Kidney (tissue), 11 donors: Measurements from ENCODE around the gene DBNL. TPM values are rescaled to one million over a fixed set of nuclear protein-coding genes. Genes with fewer than 3 reads are reported as not detected.
"Not testable (repeated sequence)": the region's sequence is repeated elsewhere in the genome, so short reads cannot be mapped to it uniquely, and the experiment has no call there.

Experiments
- DNase-seq, 5 donors: peaks; one replicate each; pipeline ENCODE4 v3.0.0-alpha.2; 2013 to 2020
- FAIRE-seq: peaks from 2 replicates; lab custom pipeline; 2012; peaks lifted over from hg19 to GRCh38; lab: Jason Lieb, UNC
- H3K27ac ChIP-seq, 2 donors: one replicate each; pipeline ENCODE4 v1.7.0; 2013; ENCODE audit warnings: low read depth in 2 of 2, low read length in 2 of 2, inconsistent platforms in 1 of 2
- H3K27me3 ChIP-seq: one replicate; pipeline ENCODE4 v1.7.1; 2013; ENCODE audit warnings: low read length, inconsistent platforms; ENCODE audit not compliant: control insufficient read depth, insufficient read depth
- H3K36me3 ChIP-seq, 3 donors: one replicate each; pipeline versions ENCODE4 v1.7.0 to v1.7.1; 2013; ENCODE audit warnings: low read length in 3 of 3, control low read depth in 1 of 3, inconsistent platforms in 1 of 3; ENCODE audit not compliant: insufficient read depth in 3 of 3, control insufficient read depth in 2 of 3
- H3K4me1 ChIP-seq, 3 donors: one replicate each; pipeline versions ENCODE4 v1.7.0 to v1.7.1; 2013; ENCODE audit warnings: low read length in 3 of 3, inconsistent platforms in 1 of 3, low read depth in 1 of 3; ENCODE audit not compliant: control insufficient read depth in 2 of 3, insufficient read depth in 2 of 3
- H3K4me3 ChIP-seq, 3 donors: one replicate each; pipeline versions ENCODE4 v1.7.0 to v1.8.1; 2013; ENCODE audit warnings: low read length in 3 of 3, control low read depth in 1 of 3, inconsistent platforms in 1 of 3
- H3K9ac ChIP-seq, 3 donors: one replicate each; pipeline versions ENCODE4 v1.7.0 to v1.7.1; 2013; ENCODE audit warnings: low read length in 3 of 3, control low read depth in 1 of 3, inconsistent platforms in 1 of 3
- H3K9me3 ChIP-seq, 3 donors: one replicate each; pipeline versions ENCODE4 v1.7.0 to v1.7.1; 2013; ENCODE audit warnings: low read length in 3 of 3, control low read depth in 1 of 3, inconsistent platforms in 1 of 3; ENCODE audit not compliant: control insufficient read depth in 2 of 3, insufficient read depth in 1 of 3
- intact Hi-C: fragments of 100-400 bp; cut with DNase I; formaldehyde crosslinking; loops from one replicate; pipeline ENCODE4 v1.11.1; 2022
- polyA plus RNA-seq: library from polyadenylated mRNA; stranded (reverse); fragments of 350-450 nt; fragmentation: Illumina TruSeq; extraction: RNeasy Lipid Tissue Mini Kit (QIAGEN cat#74804); gene quantifications from one replicate; pipeline ENCODE4 v1.2.3, GENCODE V29; 2014; ENCODE audit warnings: low read depth, low replicate concordance; ENCODE audit not compliant: insufficient read depth
- total RNA-seq: library from RNA; stranded (reverse); fragmentation: NEBNext Ultra II Directional; extraction: Animal tissue kit (Norgen Biotek cat#: 25700); gene quantifications from one replicate; pipeline ENCODE4 v1.2.1, GENCODE V29; 2021
- donor health status: control.
- donor health status: control.
- donor health status: DM: yes; HTN: yes; CAD: no.
- donor health status: Normal renal cell carcinoma (clear cell type).

Gene DBNL
- total and polyA plus RNA-seq, 2 donors from 2014 or later: 85.9 to 103 TPM

- FAIRE-seq, H3K9me3 ChIP-seq, DNase-seq, H3K36me3 ChIP-seq, H3K27me3 ChIP-seq, H3K4me1 ChIP-seq, H3K9ac ChIP-seq, H3K27ac ChIP-seq, intact Hi-C loops, H3K4me3 ChIP-seq: not testable (repeated sequence)
Measured at GRCh38 chr7:44032031-44032430, 12.5 kb upstream of the DBNL start.

DNA sequence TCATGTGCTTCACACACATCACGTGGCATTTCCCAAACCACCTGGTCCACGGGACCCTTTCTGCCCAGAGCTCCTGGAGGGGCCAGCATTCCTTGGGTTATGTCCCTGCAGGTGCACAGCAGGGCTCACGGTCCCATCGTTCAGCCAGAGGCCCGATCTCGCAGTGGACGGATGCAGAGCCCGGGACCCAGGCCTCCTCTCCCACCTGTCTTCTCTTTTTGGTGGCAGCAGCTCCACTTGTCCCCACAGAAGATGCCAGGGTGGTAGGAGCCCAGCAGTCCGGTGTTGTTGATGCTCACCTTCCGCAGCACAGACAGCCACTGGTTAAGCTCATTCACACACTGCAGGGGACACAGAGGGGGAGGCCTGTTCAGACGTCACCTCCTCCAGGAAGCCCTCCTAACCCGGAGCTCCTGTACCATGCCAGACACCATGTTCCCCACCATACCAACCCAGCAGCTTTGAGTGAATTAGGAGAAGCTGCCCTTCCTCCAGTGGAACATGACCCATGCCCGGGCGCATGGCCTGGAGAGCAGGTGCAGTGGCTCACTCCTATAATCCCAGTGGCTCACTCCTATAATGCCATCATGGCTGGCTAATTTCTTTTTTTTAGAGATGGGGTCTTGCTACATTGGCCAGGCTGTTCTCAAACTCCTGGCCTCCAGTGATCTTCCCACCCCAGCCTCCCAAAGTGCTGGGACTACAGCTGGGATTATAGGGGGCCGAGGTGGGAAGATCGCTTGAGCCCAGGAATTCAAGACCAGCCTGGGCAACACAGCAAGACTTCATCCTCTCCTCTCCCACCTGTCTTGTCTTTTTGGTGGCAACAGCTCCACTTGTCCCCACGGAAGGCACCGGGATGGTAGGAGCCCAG lies 10.3 kb upstream of the DBNL start:
- intact Hi-C loops, H3K9me3 ChIP-seq, H3K27ac ChIP-seq, FAIRE-seq, H3K27me3 ChIP-seq, DNase-seq, H3K9ac ChIP-seq, H3K4me1 ChIP-seq, H3K36me3 ChIP-seq, H3K4me3 ChIP-seq: not testable (repeated sequence)

DNA sequence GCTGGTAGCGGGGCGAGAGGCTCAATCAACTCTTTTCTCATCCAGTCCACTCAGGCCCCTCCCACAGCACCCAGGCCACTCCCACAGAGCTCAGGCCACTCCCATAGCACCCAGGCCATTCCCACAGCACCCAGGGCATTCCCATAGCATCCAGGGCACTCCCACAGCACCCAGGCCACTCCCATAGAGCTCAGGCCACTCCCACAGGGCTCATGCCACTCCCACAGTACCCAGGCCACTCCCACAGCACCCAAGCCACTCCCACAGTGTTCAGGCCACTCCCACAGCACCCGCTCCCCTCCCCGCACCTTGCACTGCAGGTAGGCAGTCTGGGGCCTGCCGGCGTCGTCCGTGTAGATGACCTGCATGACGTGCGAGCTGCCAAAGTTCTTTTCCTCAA lies 8.1 kb upstream of the DBNL start:
- intact Hi-C loops: not testable (repeated sequence)

GRCh38 chr7:44037951-44038350 lies 6.6 kb upstream of the DBNL start:
- H3K27ac ChIP-seq, DNase-seq, FAIRE-seq, H3K27me3 ChIP-seq, H3K9me3 ChIP-seq, H3K36me3 ChIP-seq, H3K4me3 ChIP-seq, H3K4me1 ChIP-seq, H3K9ac ChIP-seq, intact Hi-C loops: not testable (repeated sequence)

More for the DNA sequence above, 8.1 kb upstream of the DBNL start:
- not testable (repeated sequence) for FAIRE-seq, H3K4me3 ChIP-seq, DNase-seq, H3K27ac ChIP-seq, H3K4me1 ChIP-seq, H3K9ac ChIP-seq, H3K36me3 ChIP-seq, H3K27me3 ChIP-seq, H3K9me3 ChIP-seq

DNA sequence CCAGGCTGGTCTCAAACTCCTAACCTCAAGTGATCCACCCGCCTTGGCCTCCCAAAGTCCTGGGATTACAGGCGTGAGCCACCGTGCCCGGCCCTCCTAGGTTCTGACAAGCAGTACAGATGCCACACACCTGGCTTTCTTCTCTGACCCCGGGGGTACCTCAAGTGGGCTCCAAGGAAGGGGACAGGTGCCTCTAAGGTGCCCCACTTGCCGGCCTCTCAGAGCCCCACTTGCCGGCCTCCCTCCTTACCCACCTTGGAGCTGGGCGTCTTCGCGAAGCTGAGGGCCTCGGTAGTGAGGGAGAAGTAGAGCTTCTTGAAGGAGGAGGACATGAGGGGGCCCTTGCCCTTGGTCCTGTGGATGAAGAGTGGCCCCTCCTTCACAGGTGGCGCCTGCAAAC lies 5.9 kb upstream of the DBNL start:
- FAIRE-seq, DNase-seq, intact Hi-C loops, H3K27me3 ChIP-seq, H3K4me3 ChIP-seq, H3K36me3 ChIP-seq, H3K4me1 ChIP-seq, H3K9me3 ChIP-seq, H3K27ac ChIP-seq, H3K9ac ChIP-seq: not testable (repeated sequence)

- H3K4me1 ChIP-seq, H3K9me3 ChIP-seq, H3K9ac ChIP-seq, intact Hi-C loops, H3K36me3 ChIP-seq, FAIRE-seq, H3K27me3 ChIP-seq: not testable (repeated sequence)
- peak overlapping the region; percentile 49 to 53 for H3K27ac ChIP-seq
- H3K4me3 ChIP-seq: peak overlapping the region; percentile 33 to 63 (median 37)
- DNase-seq: peak; percentile 73 to 97 (median 82)
Measured at GRCh38 chr7:44038961-44039558, 5.4 kb upstream of the DBNL start.

GRCh38 chr7:44039800-44040492 lies 4.6 kb upstream of the DBNL start:
- not testable (repeated sequence) for H3K36me3 ChIP-seq, H3K4me3 ChIP-seq

GRCh38 chr7:44040493-44040891 lies 4.0 kb upstream of the DBNL start:
- peak in 4 of 5 donors; percentile 18 to 79 (median 50) for DNase-seq
- Histone ChIP-seq H3K9ac (peak overlapping the region in 1 of 3 donors; percentile 19), H3K4me1 (peaks cover 0 to 13% (median 6%) of the 10 kb centered on the region in 3 donors), H3K4me3 (peak overlapping the region in 1 of 3 donors; percentile 37)
- H3K27ac ChIP-seq, H3K36me3 ChIP-seq, H3K27me3 ChIP-seq, FAIRE-seq, H3K9me3 ChIP-seq, intact Hi-C loops: not testable (repeated sequence)

More at GRCh38 chr7:44039800-44040492, 4.6 kb upstream of the DBNL start:
- intact Hi-C loops, H3K9ac ChIP-seq, FAIRE-seq, H3K9me3 ChIP-seq, DNase-seq, H3K27me3 ChIP-seq, H3K4me1 ChIP-seq, H3K27ac ChIP-seq: not testable (repeated sequence)
